Measurements from ENCODE around the gene XRCC3. TPM values are rescaled to one million over a fixed set of nuclear protein-coding genes. Genes with fewer than 3 reads are reported as not detected.

The XRCC3 gene
- total and polyA plus RNA-seq, 2 experiments from 2014 or later: 20.4 to 72.9 TPM

GRCh38 chr14:103730490-103731035, 15.3 kb upstream of the XRCC3 start:
- Mint-ChIP-seq H3K9me3 (no peaks in the 10 kb centered on the region), H3K4me3 (no peak overlapping the region), H3K4me1 (peaks cover 5% of the 10 kb centered on the region; the same call in 2 of the 3 replicates), H3K27ac (no peak overlapping the region), H3K27me3 (ENCODE audit: insufficient read depth, low read depth, poor library complexity) (peaks cover 4% of the 10 kb centered on the region), H3K36me3 (ENCODE audit: low read depth) (peaks cover 23% of the 10 kb centered on the region)
- no peak overlapping the region for H3K4me3 ChIP-seq
- no peaks in the 10 kb centered on the region for H3K9me2 ChIP-seq (ENCODE audit: insufficient read depth)
- DNase-seq (ENCODE audit: low spot score) (no peak), ATAC-seq (no peak)
- H3K27ac ChIP-seq (ENCODE audit: low read depth): no peak overlapping the region
- no peaks in the 10 kb centered on the region for H3K36me3 ChIP-seq (ENCODE audit: insufficient read depth)
- H3K4me1 ChIP-seq (ENCODE audit: insufficient read depth): no peaks in the 10 kb centered on the region
- peaks cover 7% of the 10 kb centered on the region; the same call in 1 of the 2 replicates for H4K20me1 ChIP-seq (replicated peaks; ENCODE audit: insufficient read depth)
- H3K27me3 ChIP-seq (ENCODE audit: insufficient read depth): no peaks in the 10 kb centered on the region
- H3K79me2 ChIP-seq (replicated peaks; ENCODE audit: insufficient read depth): peaks cover 8% of the 10 kb centered on the region
- no peak overlapping the region for H3K4me2 ChIP-seq
- H3F3A ChIP-seq (replicated peaks; ENCODE audit: low read depth): no peaks in the 10 kb centered on the region
- no peak overlapping the region for H2AFZ ChIP-seq
- no peak for TF ChIP-seq CREB1 (CRISPR knock-in tag; IDR thresholded peaks at IDR 0.05; ENCODE audit: low read depth)
- TF ChIP-seq CTCF (conservative IDR thresholded peaks at IDR 0.05; ENCODE audit: low read depth in 2 of 2): peak; percentile 16 to 28; a peak in 3 of 4 replicates

GRCh38 chr14:103729496-103730448, 14.5 kb upstream of the XRCC3 start:
- Histone ChIP-seq H3K27ac (ENCODE audit: low read depth) (no peak overlapping the region), H3K27me3 (ENCODE audit: insufficient read depth) (no peaks in the 10 kb centered on the region), H3K36me3 (ENCODE audit: insufficient read depth) (no peaks in the 10 kb centered on the region), H3K9me2 (ENCODE audit: insufficient read depth) (no peaks in the 10 kb centered on the region), H3K4me2 (no peak overlapping the region), H4K20me1 (replicated peaks; ENCODE audit: insufficient read depth) (peaks cover 7% of the 10 kb centered on the region; the same call in 1 of the 2 replicates), H3K4me1 (ENCODE audit: insufficient read depth) (no peaks in the 10 kb centered on the region), H3F3A (replicated peaks; ENCODE audit: low read depth) (no peaks in the 10 kb centered on the region), H3K4me3 (no peak overlapping the region), H3K79me2 (replicated peaks; ENCODE audit: insufficient read depth) (peaks cover 10% of the 10 kb centered on the region), H2AFZ (no peak overlapping the region)
- ATAC-seq: no peak
- no peak for DNase-seq (ENCODE audit: low spot score)
- H3K27ac Mint-ChIP-seq: no peak overlapping the region
- H3K9me3 Mint-ChIP-seq: no peaks in the 10 kb centered on the region
- TF ChIP-seq EZH2phosphoT487 (IDR thresholded peaks at IDR 0.05; ENCODE audit: unreplicated experiment): no peak
- no peak for TF ChIP-seq CREB1 (CRISPR knock-in tag; IDR thresholded peaks at IDR 0.05; ENCODE audit: low read depth)
- TF ChIP-seq JUNB (IDR thresholded peaks at IDR 0.05; ENCODE audit: unreplicated experiment): no peak
- no peak for TF ChIP-seq CTCF (conservative IDR thresholded peaks at IDR 0.05; ENCODE audit: low read depth in 2 of 2)
- TF ChIP-seq NANOG (IDR thresholded peaks at IDR 0.05; ENCODE audit: borderline replicate concordance): no peak
- TF ChIP-seq ETS1 (IDR thresholded peaks at IDR 0.05): no peak
- peaks cover 5% of the 10 kb centered on the region; the same call in 1 of the 3 replicates for H3K4me1 Mint-ChIP-seq
- H3K36me3 Mint-ChIP-seq (ENCODE audit: low read depth): peaks cover 23% of the 10 kb centered on the region
- peaks cover 2% of the 10 kb centered on the region for H3K27me3 Mint-ChIP-seq (ENCODE audit: insufficient read depth, low read depth, poor library complexity)
- no peak overlapping the region for H3K4me3 Mint-ChIP-seq

Data from GM23338 (cell line).